Breast epithelium (tissue), 3 donors: ENCODE results near the gene ARSA.

Source experiments
- POLR2A ChIP-seq: fragments of 450-650 bp; IDR thresholded peaks from one replicate; pipeline ENCODE4 v1.6.1; 2016; ENCODE audit warnings: antibody characterized with exemption, mild to moderate bottlenecking, moderate library complexity
- TF ChIP-seq, protein P1 (sequence below), 3 donors: fragments of 450-650 bp; IDR thresholded peaks; one replicate each; pipeline ENCODE4 v1.5.1; 2016 to 2017; ENCODE audit warnings: antibody characterized with exemption in 3 of 3, mild to moderate bottlenecking in 3 of 3, moderate library complexity in 3 of 3

DNA sequence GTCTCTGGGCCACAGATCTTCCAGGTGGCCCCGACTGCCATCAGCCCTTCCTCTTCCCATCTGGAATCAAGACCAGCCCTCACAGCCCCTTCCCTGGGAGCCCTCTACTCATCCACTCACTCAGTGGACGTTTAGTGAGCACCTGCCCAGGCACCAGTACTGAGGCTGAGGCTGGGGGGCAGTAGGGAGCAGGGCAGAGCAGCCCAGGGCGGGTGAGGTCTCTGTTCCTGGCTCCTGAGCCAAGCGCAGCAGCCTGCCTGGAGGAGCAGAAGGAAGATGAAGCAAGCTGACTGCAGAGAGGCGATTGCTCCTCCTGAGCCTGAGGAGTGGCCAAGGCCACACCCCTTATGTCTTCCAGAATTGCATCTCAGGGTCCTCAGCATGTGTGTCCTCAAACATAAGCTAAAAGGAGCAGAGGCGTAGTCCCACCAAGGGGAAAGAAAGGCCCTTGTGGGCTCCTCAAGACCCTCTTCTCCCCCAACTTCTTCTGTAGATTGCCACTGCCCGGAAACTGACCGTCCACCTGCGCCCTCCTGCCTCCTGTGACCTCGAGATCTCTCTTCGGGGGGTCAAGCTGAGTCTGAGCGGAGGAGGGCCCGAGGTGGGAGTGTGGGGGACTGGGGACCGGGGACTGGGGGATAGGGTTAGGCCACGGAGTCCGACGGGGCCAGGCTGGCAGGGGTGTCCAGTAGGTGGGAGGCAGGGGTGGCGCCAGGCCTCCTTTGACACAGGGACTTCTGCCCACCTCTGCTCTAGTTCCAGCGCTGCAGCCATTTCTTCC lies 21.6 kb downstream of the ARSA start:
- TF ChIP-seq, protein P1, sequence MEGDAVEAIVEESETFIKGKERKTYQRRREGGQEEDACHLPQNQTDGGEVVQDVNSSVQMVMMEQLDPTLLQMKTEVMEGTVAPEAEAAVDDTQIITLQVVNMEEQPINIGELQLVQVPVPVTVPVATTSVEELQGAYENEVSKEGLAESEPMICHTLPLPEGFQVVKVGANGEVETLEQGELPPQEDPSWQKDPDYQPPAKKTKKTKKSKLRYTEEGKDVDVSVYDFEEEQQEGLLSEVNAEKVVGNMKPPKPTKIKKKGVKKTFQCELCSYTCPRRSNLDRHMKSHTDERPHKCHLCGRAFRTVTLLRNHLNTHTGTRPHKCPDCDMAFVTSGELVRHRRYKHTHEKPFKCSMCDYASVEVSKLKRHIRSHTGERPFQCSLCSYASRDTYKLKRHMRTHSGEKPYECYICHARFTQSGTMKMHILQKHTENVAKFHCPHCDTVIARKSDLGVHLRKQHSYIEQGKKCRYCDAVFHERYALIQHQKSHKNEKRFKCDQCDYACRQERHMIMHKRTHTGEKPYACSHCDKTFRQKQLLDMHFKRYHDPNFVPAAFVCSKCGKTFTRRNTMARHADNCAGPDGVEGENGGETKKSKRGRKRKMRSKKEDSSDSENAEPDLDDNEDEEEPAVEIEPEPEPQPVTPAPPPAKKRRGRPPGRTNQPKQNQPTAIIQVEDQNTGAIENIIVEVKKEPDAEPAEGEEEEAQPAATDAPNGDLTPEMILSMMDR (IDR thresholded peaks at IDR 0.05) = no peak
- TF ChIP-seq POLR2A = no peak
